Lower lobe of right lung (tissue), 2 donors: ENCODE results near the gene CCDC33. TPM values are rescaled to one million over a fixed set of nuclear protein-coding genes. Genes with fewer than 3 reads are reported as not detected.

Experiments used
- ATAC-seq, 2 donors: fragments of 200-7000 bp; cut with Tn5 transposase; one replicate each; pipeline ENCODE4 v1.9.1; 2020 to 2022; ENCODE audit warnings: mild to moderate bottlenecking in 2 of 2, moderate library complexity in 2 of 2
- DNase-seq: peaks from one replicate; pipeline ENCODE4 v3.0.0-alpha.2; 2020
- H3K27ac ChIP-seq: fragments of 200-600 bp; one replicate; pipeline ENCODE4 v1.8.0; 2022
- H3K27me3 ChIP-seq: fragments of 200-600 bp; one replicate; pipeline ENCODE4 v1.8.0; 2022; ENCODE audit warnings: low read depth
- H3K36me3 ChIP-seq: fragments of 200-600 bp; one replicate; pipeline ENCODE4 v1.8.0; 2022; ENCODE audit warnings: mild to moderate bottlenecking
- H3K4me1 ChIP-seq: fragments of 200-600 bp; one replicate; pipeline ENCODE4 v1.8.0; 2022
- H3K4me3 ChIP-seq: fragments of 200-600 bp; one replicate; pipeline ENCODE4 v1.8.0; 2022; ENCODE audit warnings: mild to moderate bottlenecking
- H3K9me3 ChIP-seq: fragments of 200-600 bp; one replicate; pipeline ENCODE4 v1.8.0; 2022
- intact Hi-C: fragments of 100-400 bp; cut with DNase I; formaldehyde crosslinking; loops from one replicate; pipeline ENCODE4 v1.11.0; 2022
- long read RNA-seq: library from polyadenylated mRNA; unstranded; transcript quantifications from one replicate; pipeline ENCODE4 v2.0.0, GENCODE V29; 2021
- total RNA-seq: library from RNA; stranded (reverse); fragmentation: NEBNext Ultra II Directional; extraction: Animal tissue kit (Norgen Biotek cat#: 25700); gene quantifications from one replicate; pipeline ENCODE4 v1.2.1, GENCODE V29; 2021
- TF ChIP-seq, protein P1 (sequence below): fragments of 200-600 bp; IDR thresholded peaks from one replicate; pipeline ENCODE4 v1.8.0; 2022; ENCODE audit warnings: antibody characterized with exemption, mild to moderate bottlenecking
- donor health status: DM: no; HTN: yes; CAD: no; lungs with severe emphysema.

CCDC33 gene
- total RNA-seq, result 5.9 TPM
- long read RNA-seq, partial matches to known transcripts, result 1 of 2 reads
- long read RNA-seq, other reads (novel, unspliced or antisense), result 0 of 2 reads

DNA sequence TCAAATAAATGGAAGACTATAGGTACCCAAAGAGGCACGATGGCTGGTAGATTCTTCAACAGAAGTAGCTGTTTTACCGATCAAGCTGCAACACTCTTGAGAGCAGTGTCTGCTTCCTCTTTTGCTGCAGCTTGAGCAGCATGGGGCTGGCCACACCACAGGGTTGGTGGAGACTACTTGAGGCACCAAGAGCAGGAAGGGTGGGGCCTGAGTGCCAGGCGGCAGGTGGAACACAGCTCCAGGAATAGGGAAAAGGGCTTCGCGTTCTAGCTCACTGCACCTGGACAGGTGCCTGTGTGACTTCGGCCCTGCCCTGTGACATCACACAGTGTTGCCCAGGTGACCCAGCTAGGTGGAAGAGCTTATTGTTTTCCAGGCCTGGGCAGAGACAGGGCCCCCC, at the start of gene CCDC33:
Gene CCDC33, plus strand, starts transcription at position 365 of the 400 bp plus-strand sequence. CDS start 394 bp downstream, outside the sequence.
- ATAC-seq (peak; percentile 61 to 81), DNase-seq (peak; percentile 64)
- peaks cover 15% of the 10 kb centered on the region for H3K4me1 ChIP-seq
- H3K9me3 ChIP-seq, result no peaks in the 10 kb centered on the region
- H3K27me3 ChIP-seq, result peaks cover 2% of the 10 kb centered on the region
- intact Hi-C loops, result no loop called here
- TF ChIP-seq, protein P1, sequence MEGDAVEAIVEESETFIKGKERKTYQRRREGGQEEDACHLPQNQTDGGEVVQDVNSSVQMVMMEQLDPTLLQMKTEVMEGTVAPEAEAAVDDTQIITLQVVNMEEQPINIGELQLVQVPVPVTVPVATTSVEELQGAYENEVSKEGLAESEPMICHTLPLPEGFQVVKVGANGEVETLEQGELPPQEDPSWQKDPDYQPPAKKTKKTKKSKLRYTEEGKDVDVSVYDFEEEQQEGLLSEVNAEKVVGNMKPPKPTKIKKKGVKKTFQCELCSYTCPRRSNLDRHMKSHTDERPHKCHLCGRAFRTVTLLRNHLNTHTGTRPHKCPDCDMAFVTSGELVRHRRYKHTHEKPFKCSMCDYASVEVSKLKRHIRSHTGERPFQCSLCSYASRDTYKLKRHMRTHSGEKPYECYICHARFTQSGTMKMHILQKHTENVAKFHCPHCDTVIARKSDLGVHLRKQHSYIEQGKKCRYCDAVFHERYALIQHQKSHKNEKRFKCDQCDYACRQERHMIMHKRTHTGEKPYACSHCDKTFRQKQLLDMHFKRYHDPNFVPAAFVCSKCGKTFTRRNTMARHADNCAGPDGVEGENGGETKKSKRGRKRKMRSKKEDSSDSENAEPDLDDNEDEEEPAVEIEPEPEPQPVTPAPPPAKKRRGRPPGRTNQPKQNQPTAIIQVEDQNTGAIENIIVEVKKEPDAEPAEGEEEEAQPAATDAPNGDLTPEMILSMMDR, result no peak
- no peak within 1 kb of the TSS for H3K4me3 ChIP-seq
- H3K27ac ChIP-seq, result no peak within 1 kb of the TSS
- no peaks in the 10 kb centered on the region for H3K36me3 ChIP-seq

DNA sequence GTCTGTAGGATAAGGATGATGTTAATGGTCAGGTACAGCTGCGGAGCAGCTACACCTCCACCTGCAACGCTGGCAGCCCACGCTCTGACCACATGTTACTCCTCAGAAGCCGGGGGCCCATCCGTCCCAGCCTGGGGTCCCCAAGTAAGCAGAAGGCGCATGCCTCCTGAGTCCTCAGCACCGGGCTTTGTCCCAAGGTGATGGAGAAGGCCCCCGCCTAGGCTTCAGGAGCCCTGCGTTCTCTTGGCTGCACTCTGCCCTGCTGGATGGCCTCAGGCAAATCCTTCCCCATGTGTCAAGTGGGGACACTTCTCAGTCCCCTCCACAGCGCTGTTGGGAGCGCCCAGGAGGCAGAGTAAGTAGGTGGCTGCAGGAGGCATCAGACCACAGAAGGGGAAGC, 47.9 kb upstream of the CCDC33 start:
- DNase-seq, result no peak
- no peak for ATAC-seq

DNA sequence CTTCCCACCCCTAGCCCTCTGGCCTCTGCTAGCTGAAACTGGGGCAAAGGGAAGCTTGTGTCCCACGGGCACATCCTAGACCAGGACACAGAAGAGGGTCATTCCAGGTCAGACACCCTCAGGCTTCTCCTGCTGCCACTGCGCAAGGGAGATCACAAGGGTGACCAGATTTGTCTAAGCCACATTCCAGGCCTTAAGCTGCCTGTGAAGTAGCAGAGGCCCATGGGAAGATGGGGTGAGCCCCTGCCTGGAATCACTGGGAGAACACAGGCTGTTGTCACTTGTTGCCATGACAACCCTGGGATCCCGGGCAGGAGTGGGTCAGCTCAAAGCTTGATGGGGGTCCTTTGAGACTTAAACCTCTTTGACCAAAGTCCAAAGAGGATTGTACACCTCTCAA, 44.3 kb upstream of the CCDC33 start:
- Histone ChIP-seq H3K27ac (no peak overlapping the region), H3K27me3 (no peaks in the 10 kb centered on the region), H3K9me3 (no peaks in the 10 kb centered on the region), H3K4me3 (no peak overlapping the region), H3K4me1 (peaks cover 15% of the 10 kb centered on the region), H3K36me3 (no peaks in the 10 kb centered on the region)
- TF ChIP-seq, protein P1, result no peak
- DNase-seq (no peak), ATAC-seq (no peak)
- intact Hi-C loops, result no loop called here

More for the DNA sequence above, 47.9 kb upstream of the CCDC33 start:
- H3K4me3 ChIP-seq, result no peak overlapping the region
- no peak overlapping the region for H3K27ac ChIP-seq
- H3K36me3 ChIP-seq, result no peaks in the 10 kb centered on the region
- intact Hi-C loops, result no loop called here
- TF ChIP-seq, protein P1, result no peak
- H3K27me3 ChIP-seq, result no peaks in the 10 kb centered on the region
- H3K4me1 ChIP-seq, result no peaks in the 10 kb centered on the region
- H3K9me3 ChIP-seq, result no peaks in the 10 kb centered on the region

DNA sequence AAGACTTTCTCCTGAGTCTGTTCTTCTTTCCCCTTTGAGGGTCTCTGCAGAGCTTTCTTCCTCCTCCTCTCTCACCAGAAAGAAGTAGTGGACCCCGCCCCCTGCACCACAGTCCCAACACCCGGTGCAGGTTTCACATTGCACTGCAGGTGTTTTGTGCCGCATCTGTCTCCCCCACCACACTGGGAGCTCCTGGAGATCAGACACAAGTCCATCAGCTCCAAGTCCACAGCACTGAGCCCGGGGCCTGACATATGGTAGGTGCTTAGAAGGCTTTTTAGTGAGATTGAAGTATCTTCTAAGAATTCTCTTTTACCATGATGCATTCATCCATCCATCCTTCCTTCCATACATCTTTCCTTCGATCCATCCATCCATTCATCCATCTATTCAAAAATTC, 43.4 kb upstream of the CCDC33 start:
- Histone ChIP-seq H3K36me3 (no peaks in the 10 kb centered on the region), H3K27ac (no peak overlapping the region), H3K27me3 (no peaks in the 10 kb centered on the region), H3K4me1 (peaks cover 18% of the 10 kb centered on the region), H3K4me3 (no peak overlapping the region), H3K9me3 (no peaks in the 10 kb centered on the region)
- no peak for DNase-seq
- intact Hi-C loops, result no loop called here
- ATAC-seq, result no peak
- TF ChIP-seq, protein P1, result no peak

DNA sequence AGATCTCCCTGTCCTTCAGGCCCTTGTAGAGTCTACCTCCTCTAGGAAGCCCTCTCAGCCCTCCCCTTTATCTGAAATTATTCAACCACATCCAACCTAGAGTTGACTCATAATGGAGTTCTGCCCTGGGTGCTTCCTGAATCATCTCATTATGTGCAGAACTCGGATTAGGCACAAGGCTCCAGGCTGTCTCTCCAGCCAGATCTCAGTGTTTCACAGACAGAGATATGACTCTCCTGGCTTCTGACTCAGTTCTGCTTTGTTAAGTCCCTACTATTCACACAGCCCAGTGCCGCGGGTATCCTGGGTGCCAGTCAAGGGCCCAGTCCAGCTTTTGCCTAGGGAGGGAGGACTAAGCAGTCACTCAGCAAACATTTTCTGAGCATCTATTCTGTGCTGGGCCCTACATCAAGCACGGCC, 42.8 kb upstream of the CCDC33 start:
- no peaks in the 10 kb centered on the region for H3K9me3 ChIP-seq
- H3K4me1 ChIP-seq, result peaks cover 18% of the 10 kb centered on the region
- no peaks in the 10 kb centered on the region for H3K36me3 ChIP-seq
- TF ChIP-seq, protein P1, result no peak
- no peaks in the 10 kb centered on the region for H3K27me3 ChIP-seq
- DNase-seq (no peak), ATAC-seq (no peak)
- intact Hi-C loops, result no loop called here
- H3K27ac ChIP-seq, result no peak overlapping the region
- no peak overlapping the region for H3K4me3 ChIP-seq
